Sigmoid colon (tissue), 7 donors: ENCODE data around the gene TCEAL1. TPM values are rescaled to one million over a fixed set of nuclear protein-coding genes. Genes with fewer than 3 reads are reported as not detected.

ENCODE experiments used
- DNase-seq: peaks from one replicate; pipeline ENCODE4 v3.0.0-alpha.2; 2019
- H3K27ac ChIP-seq, 4 donors: fragments of 200-600 bp; sonication (generic); one replicate each; pipeline ENCODE4 v1.5.1; 2016 to 2019; ENCODE audit warnings: mild to moderate bottlenecking in 1 of 4
- H3K27me3 ChIP-seq, 3 donors: fragments of 200-600 bp; sonication (generic); one replicate each; pipeline ENCODE4 v1.5.1; 2019; ENCODE audit warnings: mild to moderate bottlenecking in 1 of 3
- H3K36me3 ChIP-seq, 4 donors: fragments of 200-600 bp; sonication (generic); one replicate each; pipeline ENCODE4 v1.5.1; 2016 to 2019
- H3K4me1 ChIP-seq, 4 donors: fragments of 200-600 bp; sonication (generic); one replicate each; pipeline ENCODE4 v1.5.1; 2017 to 2019
- H3K4me3 ChIP-seq, 4 donors: fragments of 200-600 bp; sonication (generic); one replicate each; pipeline ENCODE4 v1.5.1; 2017 to 2019; ENCODE audit warnings: mild to moderate bottlenecking in 2 of 4, moderate library complexity in 1 of 4
- H3K9me3 ChIP-seq, 4 donors: fragments of 200-600 bp in 3 of 4; sonication (generic) in 3 of 4; one replicate each; pipeline versions ENCODE4 v1.5.1 to v1.6.1; 2013 to 2019
- CTCF ChIP-seq, 4 experiments: fragments of 450-650 bp in 3 of 4; fragments of 200-600 bp in 1 of 4; IDR thresholded peaks; one replicate each; pipeline ENCODE4 v1.5.1; 2016 to 2019; ENCODE audit warnings: antibody characterized with exemption in 4 of 4, mild to moderate bottlenecking in 3 of 4, moderate library complexity in 2 of 4
- EP300 ChIP-seq, 4 donors: sonication (generic); formaldehyde crosslinking; IDR thresholded peaks; one replicate each; pipeline ENCODE4 v1.6.1; 2017; ENCODE audit warnings: antibody characterized with exemption in 4 of 4
- POLR2A ChIP-seq, 2 donors: fragments of 450-650 bp; IDR thresholded peaks; one replicate each; pipeline ENCODE4 v1.6.1; 2016; ENCODE audit warnings: antibody characterized with exemption in 2 of 2, mild to moderate bottlenecking in 2 of 2, moderate library complexity in 2 of 2
- POLR2AphosphoS5 ChIP-seq, 4 donors: sonication (generic); formaldehyde crosslinking; IDR thresholded peaks; one replicate each; pipeline ENCODE4 v1.6.1; 2017; ENCODE audit warnings: antibody characterized with exemption in 4 of 4
- WGBS, 2 donors: extraction: QIAGEN DNeasy Blood & Tissue Kit; methylation state at CpG; one replicate each; pipeline ENCODE4 v1.1.7; 2013; 5-methylcytosine and 5-hydroxymethylcytosine counted together
- intact Hi-C: fragments of 100-400 bp; cut with DNase I; formaldehyde crosslinking; loops from one replicate; pipeline ENCODE4 v1.15.1; 2023
- polyA plus RNA-seq, 3 donors: library from polyadenylated mRNA; stranded (reverse); fragments of 200-250 nt; gene quantifications; one replicate each; pipeline ENCODE4 v1.2.3, GENCODE V29; 2013
- total RNA-seq, 4 donors: library from RNA; depleted of rRNA; stranded (reverse); fragments of >200 nt; gene quantifications; one replicate each; pipeline ENCODE4 v1.1.0, GENCODE V29; 2016
- donor health status: healthy with polysubstance abuse.
- donor health status: Bipolar disorder and iron deficiency.
- donor health status: healthy.

TCEAL1 gene
- total and polyA plus RNA-seq, 7 donors, result 19.5 to 186 (median 135) TPM

GRCh38 chrX:103624111-103624510, 4.7 kb upstream of the TCEAL1 start:
- Histone ChIP-seq H3K27me3 (no peaks in the 10 kb centered on the region), H3K4me3 (no peak overlapping the region), H3K4me1 (peaks cover 0 to 21% (median 5%) of the 10 kb centered on the region in 4 donors), H3K27ac (peak overlapping the region; percentile 63 to 95 (median 84)), H3K36me3 (no peaks in the 10 kb centered on the region), H3K9me3 (no peaks in the 10 kb centered on the region)
- no peak for DNase-seq
- WGBS, 2 donors, result 87 to 92% methylated on average over 4 of the region's 4 CpGs
- TF ChIP-seq POLR2AphosphoS5 (IDR thresholded peaks at IDR 0.05) (no peak), EP300 (IDR thresholded peaks at IDR 0.05) (no peak), CTCF (IDR thresholded peaks at IDR 0.05) (no peak), POLR2A (IDR thresholded peaks at IDR 0.05) (no peak)
- intact Hi-C loops, result loop anchor here (10.0 kb wide), 1 partner anchor 409 kb away; the partner anchor contains the start of gene BEX4

- Histone ChIP-seq H3K27me3 (no peaks in the 10 kb centered on the region), H3K4me1 (peaks cover 0 to 28% (median 5%) of the 10 kb centered on the region in 4 donors), H3K27ac (peak overlapping the region in 2 of 4 donors; percentile 90 to 95), H3K36me3 (no peaks in the 10 kb centered on the region), H3K9me3 (no peaks in the 10 kb centered on the region), H3K4me3 (no peak overlapping the region)
- TF ChIP-seq EP300 (IDR thresholded peaks at IDR 0.05) (no peak), POLR2AphosphoS5 (IDR thresholded peaks at IDR 0.05) (no peak), CTCF (IDR thresholded peaks at IDR 0.05) (no peak), POLR2A (IDR thresholded peaks at IDR 0.05) (no peak)
- DNase-seq, result no peak
- intact Hi-C loops, result loop anchor here (10.0 kb wide), 1 partner anchor 412 kb away; the partner anchor contains the start of gene BEX4
Measured at GRCh38 chrX:103626855-103627254, 1.9 kb upstream of the TCEAL1 start.

- peak; percentile 83 for DNase-seq
- intact Hi-C loops, result loop anchor here (2.0 to 10.0 kb wide), 5 partner anchors 21 to 415 kb away; partner anchors contain the start of genes BEX4 and MORF4L2
- peak overlapping the region; percentile 89 to 95 (median 92) for H3K27ac ChIP-seq
- no peaks in the 10 kb centered on the region for H3K27me3 ChIP-seq
- WGBS, 2 donors, result 1% methylated on average over 49 of the region's 49 CpGs
- H3K4me1 ChIP-seq, result peaks cover 0 to 17% (median 3%) of the 10 kb centered on the region in 4 donors
- H3K9me3 ChIP-seq, result no peaks in the 10 kb centered on the region
- H3K4me3 ChIP-seq, result peak overlapping the region; percentile 46 to 65 (median 60)
- no peak for TF ChIP-seq EP300 (IDR thresholded peaks at IDR 0.05)
- TF ChIP-seq CTCF (IDR thresholded peaks at IDR 0.05), result peak in 2 of 4 experiments; percentile 15 to 30
- peak; percentile 15 to 21 for TF ChIP-seq POLR2A (IDR thresholded peaks at IDR 0.05)
- peak; percentile 48 to 64 (median 54) for TF ChIP-seq POLR2AphosphoS5 (IDR thresholded peaks at IDR 0.05)
- H3K36me3 ChIP-seq, result no peaks in the 10 kb centered on the region
Measured at GRCh38 chrX:103629318-103630170, 769 bp downstream of the TCEAL1 start.

- Histone ChIP-seq H3K4me1 (peaks cover 0 to 17% (median 3%) of the 10 kb centered on the region in 4 donors), H3K4me3 (peak overlapping the region; percentile 46 to 65 (median 60)), H3K36me3 (no peaks in the 10 kb centered on the region), H3K27ac (peak overlapping the region; percentile 89 to 95 (median 92)), H3K27me3 (no peaks in the 10 kb centered on the region), H3K9me3 (no peaks in the 10 kb centered on the region)
- no peak for DNase-seq
- 5 to 28% methylated on average over 6 of the region's 6 CpGs for WGBS, 2 donors
- intact Hi-C loops, result loop anchor here (5.0 kb wide), 1 partner anchor 98 kb away; no protein-coding TSS in a partner anchor
- TF ChIP-seq CTCF (IDR thresholded peaks at IDR 0.05), result peak in 1 of 4 experiments; percentile 25
- no peak for TF ChIP-seq POLR2AphosphoS5 (IDR thresholded peaks at IDR 0.05)
- no peak for TF ChIP-seq POLR2A (IDR thresholded peaks at IDR 0.05)
- TF ChIP-seq EP300 (IDR thresholded peaks at IDR 0.05), result no peak
Measured at GRCh38 chrX:103630171-103630511, 1.4 kb downstream of the TCEAL1 start.
